KMS-11 (cell line): ENCODE results near the gene TTLL4.

Experiments used
- H2AFZ ChIP-seq: fragments of 200-600 bp; sonication (generic); 2 replicates; pipeline ENCODE4 v1.6.1; 2016; ENCODE audit warnings: antibody characterized with exemption, mixed run types, low read depth
- H3K27ac ChIP-seq: fragments of 200-600 bp; sonication (generic); 2 replicates; pipeline ENCODE4 v1.6.1; 2016; ENCODE audit warnings: mild to moderate bottlenecking, mixed run types
- H3K27me3 ChIP-seq: fragments of 200-600 bp; sonication (generic); 2 replicates; pipeline ENCODE4 v1.6.1; 2017; ENCODE audit warnings: mild to moderate bottlenecking, low read depth, mixed run types, moderate library complexity; ENCODE audit not compliant: insufficient read depth
- H3K36me3 ChIP-seq: fragments of 200-600 bp; sonication (generic); 2 replicates; pipeline ENCODE4 v1.6.1; 2017; ENCODE audit warnings: mild to moderate bottlenecking, mixed run types; ENCODE audit not compliant: insufficient read depth
- H3K4me1 ChIP-seq: fragments of 200-600 bp; sonication (generic); 2 replicates; pipeline ENCODE4 v1.6.1; 2016; ENCODE audit warnings: mild to moderate bottlenecking, low read depth, mixed run types; ENCODE audit not compliant: poor library complexity, severe bottlenecking
- H3K4me2 ChIP-seq: fragments of 200-600 bp; sonication (generic); 2 replicates; pipeline ENCODE4 v1.7.0; 2016; ENCODE audit warnings: mild to moderate bottlenecking, mixed run types
- H3K4me3 ChIP-seq: fragments of 200-600 bp; sonication (generic); IDR thresholded peaks from 2 replicates; pipeline ENCODE4 v1.6.1; 2017; ENCODE audit warnings: low read depth, low read length, mixed read lengths; ENCODE audit not compliant: insufficient read depth
- H3K79me2 ChIP-seq: fragments of 200-600 bp; sonication (generic); 2 replicates; pipeline ENCODE4 v1.6.1; 2016; ENCODE audit warnings: low read depth, mixed run types; ENCODE audit not compliant: insufficient read depth
- H3K9ac ChIP-seq: fragments of 200-600 bp; sonication (generic); 2 replicates; pipeline ENCODE4 v1.6.1; 2016; ENCODE audit warnings: mild to moderate bottlenecking, mixed run types
- H4K20me1 ChIP-seq: fragments of 200-600 bp; sonication (generic); 2 replicates; pipeline ENCODE4 v1.6.1; 2016; ENCODE audit warnings: mild to moderate bottlenecking, mixed run types; ENCODE audit not compliant: insufficient read depth
- CTCF ChIP-seq: fragments of 200-600 bp; sonication (generic); conservative IDR thresholded peaks from 2 replicates; pipeline ENCODE4 v1.6.1; 2017; ENCODE audit warnings: low read depth, mild to moderate bottlenecking, antibody characterized with exemption, low read length, moderate library complexity, mixed read lengths

TTLL4 gene

GRCh38 chr2:218754781-218755180 lies 44.1 kb downstream of the TTLL4 start:
- Histone ChIP-seq H3K9ac (no peak overlapping the region), H3K4me3 (no peak overlapping the region), H3K27me3 (no peaks in the 10 kb centered on the region), H3K4me1 (peaks cover 7% of the 10 kb centered on the region), H3K4me2 (no peak overlapping the region), H3K36me3 (no peaks in the 10 kb centered on the region; the same call in 1 of the 2 replicates), H4K20me1 (no peaks in the 10 kb centered on the region), H3K79me2 (no peaks in the 10 kb centered on the region), H3K27ac (no peak overlapping the region), H2AFZ (no peak overlapping the region)
- TF ChIP-seq CTCF: no peak

- Histone ChIP-seq H3K9ac (no peak overlapping the region), H3K36me3 (no peaks in the 10 kb centered on the region; the same call in 1 of the 2 replicates), H3K27ac (no peak overlapping the region), H4K20me1 (no peaks in the 10 kb centered on the region), H3K4me2 (no peak overlapping the region), H3K27me3 (no peaks in the 10 kb centered on the region), H2AFZ (no peak overlapping the region), H3K4me3 (no peak overlapping the region), H3K4me1 (peaks cover 7% of the 10 kb centered on the region), H3K79me2 (no peaks in the 10 kb centered on the region)
- no peak for TF ChIP-seq CTCF
Observed at GRCh38 chr2:218755198-218755566, 44.5 kb downstream of the TTLL4 start.

- Histone ChIP-seq H3K4me3 (no peak overlapping the region), H3K27me3 (no peaks in the 10 kb centered on the region), H2AFZ (no peak overlapping the region), H3K27ac (no peak overlapping the region), H3K4me1 (peaks cover 7% of the 10 kb centered on the region), H3K36me3 (no peaks in the 10 kb centered on the region; the same call in 1 of the 2 replicates), H4K20me1 (no peaks in the 10 kb centered on the region), H3K9ac (no peak overlapping the region), H3K4me2 (no peak overlapping the region), H3K79me2 (no peaks in the 10 kb centered on the region)
- TF ChIP-seq CTCF: no peak
Observed at GRCh38 chr2:218755567-218756404, 45.2 kb downstream of the TTLL4 start.

GRCh38 chr2:218756599-218757377 lies 46.2 kb downstream of the TTLL4 start:
- no peak overlapping the region for H3K4me2 ChIP-seq
- H3K27ac ChIP-seq: no peak overlapping the region
- H3K79me2 ChIP-seq: no peaks in the 10 kb centered on the region
- H3K4me3 ChIP-seq: no peak overlapping the region
- H4K20me1 ChIP-seq: no peaks in the 10 kb centered on the region
- peaks cover 7% of the 10 kb centered on the region for H3K4me1 ChIP-seq
- H3K27me3 ChIP-seq: no peaks in the 10 kb centered on the region
- no peaks in the 10 kb centered on the region for H3K36me3 ChIP-seq
- H3K9ac ChIP-seq: no peak overlapping the region
- no peak for TF ChIP-seq CTCF
- H2AFZ ChIP-seq: no peak overlapping the region
